Kidney (tissue), 14 donors: Measurements from ENCODE around the gene GAL3ST1. TPM values are rescaled to one million over a fixed set of nuclear protein-coding genes. Genes with fewer than 3 reads are reported as not detected.
A peak's percentile ranks its signal among the peaks of the same experiment; 100 is the strongest.

Source experiments
- DNase-seq, 5 donors: peaks; one replicate each; pipeline ENCODE4 v3.0.0-alpha.2; 2013 to 2020
- FAIRE-seq: peaks from 2 replicates; lab custom pipeline; 2012; peaks lifted over from hg19 to GRCh38; lab: Jason Lieb, UNC
- H3K27ac ChIP-seq, 2 donors: one replicate each; pipeline ENCODE4 v1.7.0; 2013; ENCODE audit warnings: low read depth in 2 of 2, low read length in 2 of 2, inconsistent platforms in 1 of 2
- H3K27me3 ChIP-seq: one replicate; pipeline ENCODE4 v1.7.1; 2013; ENCODE audit warnings: low read length, inconsistent platforms; ENCODE audit not compliant: control insufficient read depth, insufficient read depth
- H3K36me3 ChIP-seq, 3 donors: one replicate each; pipeline versions ENCODE4 v1.7.0 to v1.7.1; 2013; ENCODE audit warnings: low read length in 3 of 3, control low read depth in 1 of 3, inconsistent platforms in 1 of 3; ENCODE audit not compliant: insufficient read depth in 3 of 3, control insufficient read depth in 2 of 3
- H3K4me1 ChIP-seq, 3 donors: one replicate each; pipeline versions ENCODE4 v1.7.0 to v1.7.1; 2013; ENCODE audit warnings: low read length in 3 of 3, inconsistent platforms in 1 of 3, low read depth in 1 of 3; ENCODE audit not compliant: control insufficient read depth in 2 of 3, insufficient read depth in 2 of 3
- H3K4me3 ChIP-seq, 3 donors: one replicate each; pipeline versions ENCODE4 v1.7.0 to v1.8.1; 2013; ENCODE audit warnings: low read length in 3 of 3, control low read depth in 1 of 3, inconsistent platforms in 1 of 3
- H3K9ac ChIP-seq, 3 donors: one replicate each; pipeline versions ENCODE4 v1.7.0 to v1.7.1; 2013; ENCODE audit warnings: low read length in 3 of 3, control low read depth in 1 of 3, inconsistent platforms in 1 of 3
- H3K9me3 ChIP-seq, 3 donors: one replicate each; pipeline versions ENCODE4 v1.7.0 to v1.7.1; 2013; ENCODE audit warnings: low read length in 3 of 3, control low read depth in 1 of 3, inconsistent platforms in 1 of 3; ENCODE audit not compliant: control insufficient read depth in 2 of 3, insufficient read depth in 1 of 3
- intact Hi-C: fragments of 100-400 bp; cut with DNase I; formaldehyde crosslinking; loops from one replicate; pipeline ENCODE4 v1.11.1; 2022
- polyA plus RNA-seq: library from polyadenylated mRNA; stranded (reverse); fragments of 350-450 nt; fragmentation: Illumina TruSeq; extraction: RNeasy Lipid Tissue Mini Kit (QIAGEN cat#74804); gene quantifications from one replicate; pipeline ENCODE4 v1.2.3, GENCODE V29; 2014; ENCODE audit warnings: low read depth, low replicate concordance; ENCODE audit not compliant: insufficient read depth
- total RNA-seq: library from RNA; stranded (reverse); fragmentation: NEBNext Ultra II Directional; extraction: Animal tissue kit (Norgen Biotek cat#: 25700); gene quantifications from one replicate; pipeline ENCODE4 v1.2.1, GENCODE V29; 2021
- TF ChIP-seq, protein P1 (sequence below): IDR thresholded peaks from 3 replicates; pipeline ENCODE4 v1.5.1; 2012; ENCODE audit warnings: mild to moderate bottlenecking, moderate library complexity, borderline replicate concordance; ENCODE audit not compliant: insufficient read depth; ENCODE audit errors: extremely low read depth
- donor health status: control.
- donor health status: control.
- donor health status: control.
- donor health status: control.
- donor health status: control.
- donor health status: DM: yes; HTN: yes; CAD: no.
- donor health status: Normal renal cell carcinoma (clear cell type).

GAL3ST1 gene
- total and polyA plus RNA-seq, 2 donors from 2014 or later, result 16.1 to 34.3 TPM

DNA sequence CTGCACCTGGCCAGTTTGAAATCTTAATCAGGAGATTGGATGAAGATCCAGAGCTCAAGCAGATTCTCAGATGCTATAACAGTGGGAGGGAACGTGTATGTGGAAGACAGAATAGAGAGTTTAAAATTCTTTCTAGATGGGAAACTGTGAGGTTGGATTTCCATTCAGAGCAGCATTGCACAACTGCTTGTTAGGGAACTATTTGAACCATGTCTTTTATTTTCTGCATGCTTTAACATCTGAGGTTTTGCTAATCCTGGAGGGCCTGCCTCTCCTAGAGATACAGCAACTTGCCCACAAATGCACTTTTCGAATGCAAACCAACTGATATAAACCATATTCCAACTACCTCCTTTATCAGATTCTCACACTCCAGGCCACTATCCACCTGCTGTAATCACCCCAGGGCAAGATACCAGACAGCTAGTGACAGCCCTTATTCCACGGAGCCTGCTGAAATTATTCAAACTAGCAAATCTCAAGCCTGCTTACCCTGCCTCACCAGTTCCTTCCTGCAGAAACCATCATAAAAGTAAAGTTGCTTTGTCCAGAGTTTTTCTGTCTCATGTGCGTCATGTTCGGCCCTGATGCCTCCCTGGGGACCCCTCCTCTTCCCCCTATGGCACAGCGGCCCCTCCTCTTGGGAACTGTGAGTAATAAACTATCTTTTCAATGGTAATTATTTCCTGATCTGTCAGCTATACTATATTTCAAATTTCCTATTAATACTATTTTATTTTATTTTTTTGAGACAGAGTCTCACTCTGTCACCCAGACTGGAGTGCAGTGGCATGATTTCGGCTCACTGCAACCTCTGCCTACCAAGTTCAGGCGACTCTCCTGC, 50.6 kb downstream of the GAL3ST1 start:
- DNase-seq (no peak), FAIRE-seq (no peak)
- Histone ChIP-seq H3K36me3 (no peaks in the 10 kb centered on the region), H3K9ac (no peak overlapping the region), H3K4me1 (no peaks in the 10 kb centered on the region), H3K9me3 (no peaks in the 10 kb centered on the region), H3K27me3 (no peaks in the 10 kb centered on the region), H3K4me3 (no peak overlapping the region), H3K27ac (no peak overlapping the region)
- TF ChIP-seq, protein P1, sequence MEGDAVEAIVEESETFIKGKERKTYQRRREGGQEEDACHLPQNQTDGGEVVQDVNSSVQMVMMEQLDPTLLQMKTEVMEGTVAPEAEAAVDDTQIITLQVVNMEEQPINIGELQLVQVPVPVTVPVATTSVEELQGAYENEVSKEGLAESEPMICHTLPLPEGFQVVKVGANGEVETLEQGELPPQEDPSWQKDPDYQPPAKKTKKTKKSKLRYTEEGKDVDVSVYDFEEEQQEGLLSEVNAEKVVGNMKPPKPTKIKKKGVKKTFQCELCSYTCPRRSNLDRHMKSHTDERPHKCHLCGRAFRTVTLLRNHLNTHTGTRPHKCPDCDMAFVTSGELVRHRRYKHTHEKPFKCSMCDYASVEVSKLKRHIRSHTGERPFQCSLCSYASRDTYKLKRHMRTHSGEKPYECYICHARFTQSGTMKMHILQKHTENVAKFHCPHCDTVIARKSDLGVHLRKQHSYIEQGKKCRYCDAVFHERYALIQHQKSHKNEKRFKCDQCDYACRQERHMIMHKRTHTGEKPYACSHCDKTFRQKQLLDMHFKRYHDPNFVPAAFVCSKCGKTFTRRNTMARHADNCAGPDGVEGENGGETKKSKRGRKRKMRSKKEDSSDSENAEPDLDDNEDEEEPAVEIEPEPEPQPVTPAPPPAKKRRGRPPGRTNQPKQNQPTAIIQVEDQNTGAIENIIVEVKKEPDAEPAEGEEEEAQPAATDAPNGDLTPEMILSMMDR, result no peak
- intact Hi-C loops, result no loop called here

DNA sequence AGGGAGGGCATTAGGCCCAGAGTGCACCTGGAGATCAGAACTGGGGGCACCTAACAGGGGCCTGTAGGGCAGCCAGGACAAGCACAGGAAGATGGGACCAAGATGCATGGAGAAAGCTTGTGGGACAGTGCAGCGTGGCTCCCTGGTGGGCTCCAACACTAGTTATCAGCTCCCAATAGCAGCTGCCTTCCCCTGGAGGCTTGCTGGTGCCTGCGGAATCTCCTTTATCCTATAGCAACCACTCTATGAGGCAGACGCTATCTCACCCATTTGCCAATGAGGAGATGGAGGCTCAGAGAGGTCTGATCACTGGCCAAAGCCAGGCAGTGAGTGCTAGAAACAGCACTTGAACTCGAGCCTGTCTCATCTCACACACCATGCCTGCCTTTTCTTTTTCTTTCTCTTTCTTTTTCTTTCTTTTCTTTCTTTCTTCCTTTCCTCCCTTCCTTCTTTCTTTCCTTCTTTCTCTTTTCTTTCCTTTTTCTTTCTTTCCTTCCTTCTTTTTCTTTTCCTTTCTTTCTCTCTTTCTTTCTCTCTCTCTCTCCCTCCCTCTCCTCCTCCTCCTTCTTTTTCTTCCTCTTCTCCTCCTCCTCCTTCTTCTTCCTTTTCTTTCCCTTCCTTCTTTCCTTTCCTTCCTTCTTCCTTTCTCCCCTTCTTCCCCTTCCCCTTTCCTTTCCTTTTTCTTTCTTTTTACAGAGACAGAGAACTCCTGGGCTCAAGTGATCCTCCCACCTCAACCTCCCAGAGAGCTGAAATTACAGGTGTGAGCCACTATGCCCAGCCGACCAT, 52.9 kb downstream of the GAL3ST1 start:
- intact Hi-C loops, result no loop called here
- no peaks in the 10 kb centered on the region for H3K27me3 ChIP-seq

GRCh38 chr22:30519842-30520425, 54.5 kb downstream of the GAL3ST1 start:
- TF ChIP-seq, protein P1, result no peak
- H3K27me3 ChIP-seq, result no peaks in the 10 kb centered on the region
- H3K4me1 ChIP-seq, result no peaks in the 10 kb centered on the region
- intact Hi-C loops, result no loop called here
- FAIRE-seq (no peak), DNase-seq (peak in 1 of 5 donors; percentile 22)
- no peaks in the 10 kb centered on the region for H3K36me3 ChIP-seq
- no peaks in the 10 kb centered on the region for H3K9me3 ChIP-seq
- no peak overlapping the region for H3K9ac ChIP-seq
- H3K4me3 ChIP-seq, result no peak overlapping the region
- no peak overlapping the region for H3K27ac ChIP-seq

More for the DNA sequence above, 52.9 kb downstream of the GAL3ST1 start:
- peak in 1 of 5 donors; percentile 46 for DNase-seq
- no peaks in the 10 kb centered on the region for H3K9me3 ChIP-seq
- TF ChIP-seq, protein P1, result no peak
- no peaks in the 10 kb centered on the region for H3K36me3 ChIP-seq
- H3K9ac ChIP-seq, result no peak overlapping the region
- no peak overlapping the region for H3K27ac ChIP-seq
- no peaks in the 10 kb centered on the region for H3K4me1 ChIP-seq
- no peak for FAIRE-seq
- H3K4me3 ChIP-seq, result no peak overlapping the region
